ENCODE results near the gene SRR.

GRCh38 chr17:2336215-2336851, 32.6 kb downstream of the SRR start, which contains the start of gene TSR1:
- TF ChIP-seq CTCF (IDR thresholded peaks at IDR 0.05; ENCODE audit: extremely low read depth in 1 of 2, insufficient read depth in 1 of 2, low read depth in 1 of 2, low read length in 2 of 2) (peak in 1 of 2 donors; percentile 30), EZH2 (IDR thresholded peaks at IDR 0.05; ENCODE audit: borderline replicate concordance, low read depth, low read length, severe bottlenecking) (no peak), POLR2A (IDR thresholded peaks at IDR 0.05; ENCODE audit: low read depth, low read length) (peak; percentile 95), POLR2AphosphoS5 (IDR thresholded peaks at IDR 0.05; ENCODE audit: insufficient read depth, low read depth, low read length) (peak; percentile 86), MAX (IDR thresholded peaks at IDR 0.05; ENCODE audit: insufficient read depth, insufficient read length) (peak; percentile 76), GATA2 (IDR thresholded peaks at IDR 0.05; ENCODE audit: insufficient read depth, insufficient read length, low read depth, low read length) (no peak)

Data from endothelial cell of umbilical vein (primary cell).